Prostate gland (tissue), 2 donors: ENCODE measurements around the gene SULT2A1. TPM values are rescaled to one million over a fixed set of nuclear protein-coding genes. Genes with fewer than 3 reads are reported as not detected.

ENCODE experiments used
- DNase-seq: peaks from one replicate; pipeline ENCODE4 v3.0.0-alpha.2; 2019; ENCODE audit warnings: low spot score
- H3K27ac ChIP-seq, 2 donors: fragments of 200-600 bp; sonication (generic); 2 replicates each; pipeline ENCODE4 v1.5.1; 2017 to 2019
- H3K27me3 ChIP-seq: fragments of 200-600 bp; sonication (generic); replicated peaks from 2 replicates; pipeline ENCODE4 v1.5.1; 2019; ENCODE audit not compliant: insufficient read depth
- H3K36me3 ChIP-seq, 2 donors: fragments of 200-600 bp; sonication (generic); 1 replicate in 1 of 2; 2 replicates in 1 of 2; pipeline versions ENCODE4 v1.5.1 to v1.8.1; 2017 to 2019
- H3K4me1 ChIP-seq: fragments of 200-600 bp; sonication (generic); replicated peaks from 2 replicates; pipeline ENCODE4 v1.5.1; 2019
- H3K4me3 ChIP-seq, 2 donors: fragments of 200-600 bp; sonication (generic); 2 replicates each; pipeline ENCODE4 v1.5.1; 2017 to 2019
- H3K9me3 ChIP-seq: fragments of 200-600 bp; sonication (generic); 2 replicates; pipeline ENCODE4 v1.5.1; 2017
- POLR2A ChIP-seq: fragments of 450-650 bp; IDR thresholded peaks from one replicate; pipeline ENCODE4 v1.6.1; 2016; ENCODE audit warnings: antibody characterized with exemption, mild to moderate bottlenecking
- POLR2AphosphoS5 ChIP-seq: sonication (generic); formaldehyde crosslinking; IDR thresholded peaks from one replicate; pipeline ENCODE4 v1.6.1; 2017; ENCODE audit warnings: antibody characterized with exemption
- WGBS: methylation state at CpG from one replicate; pipeline ENCODE4 v1.1.5; 2018; 5-methylcytosine and 5-hydroxymethylcytosine counted together
- intact Hi-C: fragments of 100-400 bp; cut with DNase I; formaldehyde crosslinking; loops from one replicate; pipeline ENCODE4 v1.14.2; 2022
- total RNA-seq, 2 donors: library from RNA; depleted of rRNA; stranded (reverse); fragments of >200 nt; gene quantifications; one replicate each; pipeline ENCODE4 v1.1.0, GENCODE V29; 2016
- TF ChIP-seq, protein P1 (sequence below), 4 experiments: fragments of 200-600 bp in 2 of 4; fragments of 450-650 bp in 2 of 4; sonication (generic) in 2 of 4; IDR thresholded peaks; 1 replicate in 3 of 4; 2 replicates in 1 of 4; pipeline ENCODE4 v1.5.1; 2016 to 2019; ENCODE audit warnings: antibody characterized with exemption in 4 of 4, mild to moderate bottlenecking in 2 of 4, moderate library complexity in 2 of 4

The SULT2A1 gene
- total RNA-seq, 2 donors from 2014 or later = not detected

DNA sequence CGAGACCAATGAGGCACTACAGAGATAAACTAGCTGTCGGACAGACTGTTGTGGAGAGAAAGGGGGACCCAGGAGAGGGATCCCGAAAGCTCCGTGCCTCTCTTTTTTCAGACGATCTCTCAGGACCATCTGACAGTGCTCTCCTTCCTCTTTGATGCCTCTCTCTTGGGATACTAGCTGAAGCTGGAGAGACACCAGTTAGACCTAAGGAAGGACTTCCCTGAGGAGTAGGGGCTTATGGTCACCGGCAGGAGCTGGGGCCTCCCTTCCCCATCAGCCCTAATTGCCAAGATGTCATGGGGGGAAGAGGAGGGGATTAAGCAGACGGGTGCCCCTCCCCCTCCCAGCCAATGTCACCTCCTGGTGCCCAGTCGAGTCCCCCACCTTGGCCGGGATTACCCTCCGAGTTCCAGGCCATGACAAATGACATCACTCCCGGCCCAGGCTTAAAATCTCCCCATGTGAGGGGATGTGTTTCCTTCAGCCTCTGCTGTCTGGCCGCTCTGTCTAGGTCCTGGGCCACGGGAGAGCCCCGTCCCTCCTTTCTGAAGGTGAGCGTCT is 64.6 kb downstream of the SULT2A1 start, which contains the start of gene CRX:
Gene CRX (plus strand): TSS at position 478 of the 561 bp plus-strand sequence. CDS start 12,507 bp downstream, outside the sequence.
- no peak for TF ChIP-seq POLR2AphosphoS5
- TF ChIP-seq POLR2A = no peak
- TF ChIP-seq, protein P1, sequence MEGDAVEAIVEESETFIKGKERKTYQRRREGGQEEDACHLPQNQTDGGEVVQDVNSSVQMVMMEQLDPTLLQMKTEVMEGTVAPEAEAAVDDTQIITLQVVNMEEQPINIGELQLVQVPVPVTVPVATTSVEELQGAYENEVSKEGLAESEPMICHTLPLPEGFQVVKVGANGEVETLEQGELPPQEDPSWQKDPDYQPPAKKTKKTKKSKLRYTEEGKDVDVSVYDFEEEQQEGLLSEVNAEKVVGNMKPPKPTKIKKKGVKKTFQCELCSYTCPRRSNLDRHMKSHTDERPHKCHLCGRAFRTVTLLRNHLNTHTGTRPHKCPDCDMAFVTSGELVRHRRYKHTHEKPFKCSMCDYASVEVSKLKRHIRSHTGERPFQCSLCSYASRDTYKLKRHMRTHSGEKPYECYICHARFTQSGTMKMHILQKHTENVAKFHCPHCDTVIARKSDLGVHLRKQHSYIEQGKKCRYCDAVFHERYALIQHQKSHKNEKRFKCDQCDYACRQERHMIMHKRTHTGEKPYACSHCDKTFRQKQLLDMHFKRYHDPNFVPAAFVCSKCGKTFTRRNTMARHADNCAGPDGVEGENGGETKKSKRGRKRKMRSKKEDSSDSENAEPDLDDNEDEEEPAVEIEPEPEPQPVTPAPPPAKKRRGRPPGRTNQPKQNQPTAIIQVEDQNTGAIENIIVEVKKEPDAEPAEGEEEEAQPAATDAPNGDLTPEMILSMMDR (IDR thresholded peaks at IDR 0.05) = no peak
- Histone ChIP-seq H3K9me3 (no peaks in the 10 kb centered on the region), H3K4me1 (no peaks in the 10 kb centered on the region), H3K27ac (no peak within 1 kb of the TSS), H3K36me3 (no peaks in the 10 kb centered on the region), H3K4me3 (no peak within 1 kb of the TSS), H3K27me3 (no peaks in the 10 kb centered on the region)
- WGBS = 43% methylated on average over 15 of the region's 15 CpGs
- DNase-seq = no peak
- intact Hi-C loops = no loop called here

Other genes starting within 250 kb of the SULT2A1 start
- gene EHD2, start 172.9 kb downstream of the SULT2A1 start, total RNA-seq = 10 to 100 TPM; 48.7 to 83.2 TPM
- gene NOP53, start 140.8 kb downstream of the SULT2A1 start, total RNA-seq = 100 to 1,000 TPM; 465 to 586 TPM
- 100 to 1,000 TPM; 301 to 565 TPM for gene SELENOW, start 107.6 kb downstream of the SULT2A1 start, total RNA-seq
- under 1 TPM in 1 of 2 donors, not detected in 1; 0.91 TPM for gene TPRX1, start 81.8 kb downstream of the SULT2A1 start, total RNA-seq
- under 1 TPM in 1 of 2 donors, not detected in 1; 0.34 TPM for gene CRX, start 64.4 kb downstream of the SULT2A1 start, total RNA-seq
- gene TPRX2, start 27.1 kb downstream of the SULT2A1 start, total RNA-seq = not detected
- gene BSPH1, start 105.9 kb upstream of the SULT2A1 start, total RNA-seq = not detected
- not detected for gene ELSPBP1, start 108.3 kb upstream of the SULT2A1 start, total RNA-seq
- not detected for gene CABP5, start 157.8 kb upstream of the SULT2A1 start, total RNA-seq
- 10 to 100 TPM; 11.0 to 27.3 TPM for gene PLA2G4C, start 224.5 kb upstream of the SULT2A1 start, total RNA-seq